A549 (cell line): ENCODE data around the gene CTCFL. TPM values are rescaled to one million over a fixed set of nuclear protein-coding genes. Genes with fewer than 3 reads are reported as not detected.

Experiments
- ATAC-seq, 2 experiments: fragments of 200-7000 bp in 1 of 2; fragments of >200 bp in 1 of 2; cut with Nextera tagmentation in 1 of 2; cut with Tn5 transposase in 1 of 2; 3 replicates each; pipeline versions ENCODE4 v1.8.0 to v1.9.1; 2018 to 2020; ENCODE audit warnings: mild to moderate bottlenecking in 1 of 2, moderate library complexity in 1 of 2
- CTCF ChIA-PET: fragments of 300-600 bp; sonication (Branson Sonifier 250); formaldehyde crosslinking; extraction: SDS; loops from one replicate; lab custom pipeline; 2021; ENCODE audit warnings: antibody characterized with exemption, inconsistent platforms; lab: Yijun Ruan, JAX
- POLR2A ChIA-PET: fragments of 350-600 bp; formaldehyde crosslinking; extraction: SDS; loops from one replicate; lab custom pipeline; 2021; ENCODE audit warnings: antibody characterized with exemption, inconsistent platforms; lab: Yijun Ruan, JAX
- DNase-seq, 2 experiments: peaks; one replicate each; pipeline versions ENCODE4 v3.0.0 to v3.0.0-alpha.2; 2011 to 2016; ENCODE audit warnings: low read depth in 1 of 2, low spot score in 1 of 2
- FAIRE-seq: peaks from 2 replicates; lab custom pipeline; 2011; peaks lifted over from hg19 to GRCh38; lab: Jason Lieb, UNC
- H3K27ac ChIP-seq, 2 experiments: fragments of >200 bp; sonication (Bioruptor Twin); formaldehyde crosslinking; 3 replicates each; pipeline ENCODE4 v1.5.1; 2016 to 2017
- H3K4me1 ChIP-seq: fragments of >200 bp; sonication (Bioruptor Twin); formaldehyde crosslinking; 3 replicates; pipeline ENCODE4 v1.6.1; 2016
- H3K4me2 ChIP-seq: fragments of >200 bp; sonication (Bioruptor Twin); formaldehyde crosslinking; 3 replicates; pipeline ENCODE4 v1.6.1; 2016
- H3K4me3 ChIP-seq: fragments of >200 bp; sonication (Bioruptor Twin); formaldehyde crosslinking; 3 replicates; pipeline ENCODE4 v1.5.1; 2016
- H3K9me3 ChIP-seq: fragments of >200 bp; sonication (Bioruptor Twin); formaldehyde crosslinking; 3 replicates; pipeline ENCODE4 v1.6.1; 2016
- EHF ChIP-seq: fragments of 250-450 bp; sonication (Bioruptor Pico); IDR thresholded peaks from 2 replicates; pipeline ENCODE4 v1.5.0; 2020; ENCODE audit warnings: mild to moderate bottlenecking
- HOXB13 ChIP-seq: fragments of 250-450 bp; sonication (Bioruptor Pico); IDR thresholded peaks from 2 replicates; pipeline ENCODE4 v1.5.0; 2020; ENCODE audit warnings: low read depth, mild to moderate bottlenecking, moderate library complexity
- NPAS2 ChIP-seq: fragments of 250-450 bp; sonication (Bioruptor Pico); IDR thresholded peaks from 2 replicates; pipeline ENCODE4 v1.8.0; 2022; ENCODE audit warnings: mild to moderate bottlenecking, moderate library complexity, borderline replicate concordance
- NR3C1 ChIP-seq: fragments of >200 bp; sonication (Bioruptor Twin); formaldehyde crosslinking; IDR thresholded peaks from 3 replicates; pipeline ENCODE4 v1.6.1; 2017
- PHF8 ChIP-seq: fragments of 200-600 bp; sonication (generic); IDR thresholded peaks from 2 replicates; pipeline ENCODE4 v1.6.1; 2016; ENCODE audit warnings: low read depth, mild to moderate bottlenecking, antibody characterized with exemption, moderate library complexity, borderline replicate concordance
- RAD21 ChIP-seq, 2 experiments: fragments of >200 bp in 1 of 2; sonication (Bioruptor Twin) in 1 of 2; formaldehyde crosslinking in 1 of 2; IDR thresholded peaks in 1 of 2; conservative IDR thresholded peaks in 1 of 2; 2 replicates in 1 of 2; 3 replicates in 1 of 2; pipeline ENCODE4 v1.6.1; 2012 to 2018; ENCODE audit warnings: inconsistent platforms in 1 of 2
- RFX5 ChIP-seq: fragments of 450-650 bp; IDR thresholded peaks from 2 replicates; pipeline ENCODE4 v1.7.1; 2014; ENCODE audit warnings: antibody characterized with exemption, mild to moderate bottlenecking, moderate library complexity
- SMC3 ChIP-seq: fragments of >200 bp; sonication (Bioruptor Twin); formaldehyde crosslinking; IDR thresholded peaks from 3 replicates; pipeline ENCODE4 v1.6.1; 2018; ENCODE audit warnings: inconsistent platforms
- TFCP2L1 ChIP-seq: fragments of 250-450 bp; sonication (Bioruptor Pico); IDR thresholded peaks from 2 replicates; pipeline ENCODE4 v1.5.0; 2021; ENCODE audit warnings: mild to moderate bottlenecking
- ZNF302 ChIP-seq: fragments of 250-450 bp; sonication (Bioruptor Pico); IDR thresholded peaks from 2 replicates; pipeline ENCODE4 v1.9.0; 2021; ENCODE audit warnings: inconsistent platforms, mild to moderate bottlenecking, moderate library complexity
- WGBS: methylation state at CpG from one replicate; pipeline ENCODE4 v1.1.6; 2017; ENCODE audit errors: missing lambda C conversion rate; 5-methylcytosine and 5-hydroxymethylcytosine counted together
- polyA plus RNA-seq, 4 experiments: library from polyadenylated mRNA; depleted of rRNA in 3 of 4; stranded (reverse); fragments of >200 nt; fragmentation: RNase III in 1 of 4; extraction: RNeasy Plus Mini Kit Qiagen cat#74134 plus additional on column Dnase treatment in 1 of 4; gene quantifications; 2 replicates in 3 of 4; 3 replicates in 1 of 4; pipeline ENCODE4 v1.2.3, GENCODE V29; 2011 to 2017
- TF ChIP-seq, protein P1 (sequence below): fragments of 250-450 bp; sonication (Bioruptor Pico); IDR thresholded peaks from 2 replicates; pipeline ENCODE4 v1.5.0; 2020; ENCODE audit warnings: low read depth, mild to moderate bottlenecking, moderate library complexity
- TF ChIP-seq, protein P2 (sequence below): IDR thresholded peaks from 2 replicates; pipeline ENCODE4 v1.6.1; 2012; ENCODE audit warnings: low read depth, borderline replicate concordance
- TF ChIP-seq, protein P3 (sequence below): fragments of >200 bp; sonication (Bioruptor Twin); formaldehyde crosslinking; IDR thresholded peaks from 2 replicates; pipeline ENCODE4 v1.6.1; 2016
- TF ChIP-seq, protein P4 (sequence below): IDR thresholded peaks from 2 replicates; pipeline ENCODE4 v1.6.1; 2012
- TF ChIP-seq, protein P5 (sequence below): fragments of >200 bp; sonication (Bioruptor Twin); formaldehyde crosslinking; IDR thresholded peaks from 3 replicates; pipeline ENCODE4 v1.5.1; 2016
- TF ChIP-seq, protein P6 (sequence below): fragments of 450-650 bp; IDR thresholded peaks from 2 replicates; pipeline ENCODE4 v1.6.1; 2014; ENCODE audit warnings: antibody characterized with exemption

CTCFL gene
- polyA plus RNA-seq, 2 of the 4 experiments (the other 2 are of a cell fraction): 0.03 TPM

DNA sequence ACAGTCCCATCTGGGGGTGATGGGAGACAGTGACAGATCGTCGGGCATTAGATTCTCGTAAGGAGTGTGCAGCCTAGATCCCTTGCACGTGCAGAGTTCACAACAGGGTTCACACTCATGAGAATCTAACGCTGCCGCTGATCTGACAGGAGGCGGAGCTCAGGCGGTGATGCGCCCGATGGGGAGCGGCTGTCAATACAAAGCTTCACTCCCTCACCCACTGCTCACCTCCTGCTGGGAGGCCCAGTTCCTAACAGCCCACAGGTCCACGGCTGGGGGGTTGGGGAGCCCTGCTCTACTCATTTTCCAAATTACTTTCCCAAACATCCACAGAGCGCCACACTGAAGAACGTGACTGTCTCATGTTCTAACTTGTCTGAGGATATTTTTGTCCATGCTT lies 25.3 kb downstream of the CTCFL start:
- 64% methylated on average over 14 of the region's 14 CpGs for WGBS
- Histone ChIP-seq H3K4me3 (no peak overlapping the region), H3K27ac (no peak overlapping the region)
- TF ChIP-seq, protein P1, sequence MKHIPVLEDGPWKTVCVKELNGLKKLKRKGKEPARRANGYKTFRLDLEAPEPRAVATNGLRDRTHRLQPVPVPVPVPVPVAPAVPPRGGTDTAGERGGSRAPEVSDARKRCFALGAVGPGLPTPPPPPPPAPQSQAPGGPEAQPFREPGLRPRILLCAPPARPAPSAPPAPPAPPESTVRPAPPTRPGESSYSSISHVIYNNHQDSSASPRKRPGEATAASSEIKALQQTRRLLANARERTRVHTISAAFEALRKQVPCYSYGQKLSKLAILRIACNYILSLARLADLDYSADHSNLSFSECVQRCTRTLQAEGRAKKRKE: no peak
- TF ChIP-seq, protein P2, sequence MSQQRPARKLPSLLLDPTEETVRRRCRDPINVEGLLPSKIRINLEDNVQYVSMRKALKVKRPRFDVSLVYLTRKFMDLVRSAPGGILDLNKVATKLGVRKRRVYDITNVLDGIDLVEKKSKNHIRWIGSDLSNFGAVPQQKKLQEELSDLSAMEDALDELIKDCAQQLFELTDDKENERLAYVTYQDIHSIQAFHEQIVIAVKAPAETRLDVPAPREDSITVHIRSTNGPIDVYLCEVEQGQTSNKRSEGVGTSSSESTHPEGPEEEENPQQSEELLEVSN: no peak
- no peak for TF ChIP-seq EHF (CRISPR knock-in tag)
- TF ChIP-seq, protein P3, sequence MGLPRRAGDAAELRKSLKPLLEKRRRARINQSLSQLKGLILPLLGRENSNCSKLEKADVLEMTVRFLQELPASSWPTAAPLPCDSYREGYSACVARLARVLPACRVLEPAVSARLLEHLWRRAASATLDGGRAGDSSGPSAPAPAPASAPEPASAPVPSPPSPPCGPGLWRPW: no peak
- TF ChIP-seq, all 56 proteins: peak for 0
- ATAC-seq (no peak), FAIRE-seq (no peak), DNase-seq (no peak)
- ChIA-PET POLR2A (no interaction called here), CTCF (interaction anchor here (0.6 to 3.2 kb wide), 10 partner anchors 8 to 712 kb away, joined by 3 to 24 read pairs (median 6); no protein-coding TSS in a partner anchor)
- Histone ChIP-seq H3K9me3 (no peaks in the 10 kb centered on the region), H3K4me2 (no peak overlapping the region), H3K4me1 (no peaks in the 10 kb centered on the region)

DNA sequence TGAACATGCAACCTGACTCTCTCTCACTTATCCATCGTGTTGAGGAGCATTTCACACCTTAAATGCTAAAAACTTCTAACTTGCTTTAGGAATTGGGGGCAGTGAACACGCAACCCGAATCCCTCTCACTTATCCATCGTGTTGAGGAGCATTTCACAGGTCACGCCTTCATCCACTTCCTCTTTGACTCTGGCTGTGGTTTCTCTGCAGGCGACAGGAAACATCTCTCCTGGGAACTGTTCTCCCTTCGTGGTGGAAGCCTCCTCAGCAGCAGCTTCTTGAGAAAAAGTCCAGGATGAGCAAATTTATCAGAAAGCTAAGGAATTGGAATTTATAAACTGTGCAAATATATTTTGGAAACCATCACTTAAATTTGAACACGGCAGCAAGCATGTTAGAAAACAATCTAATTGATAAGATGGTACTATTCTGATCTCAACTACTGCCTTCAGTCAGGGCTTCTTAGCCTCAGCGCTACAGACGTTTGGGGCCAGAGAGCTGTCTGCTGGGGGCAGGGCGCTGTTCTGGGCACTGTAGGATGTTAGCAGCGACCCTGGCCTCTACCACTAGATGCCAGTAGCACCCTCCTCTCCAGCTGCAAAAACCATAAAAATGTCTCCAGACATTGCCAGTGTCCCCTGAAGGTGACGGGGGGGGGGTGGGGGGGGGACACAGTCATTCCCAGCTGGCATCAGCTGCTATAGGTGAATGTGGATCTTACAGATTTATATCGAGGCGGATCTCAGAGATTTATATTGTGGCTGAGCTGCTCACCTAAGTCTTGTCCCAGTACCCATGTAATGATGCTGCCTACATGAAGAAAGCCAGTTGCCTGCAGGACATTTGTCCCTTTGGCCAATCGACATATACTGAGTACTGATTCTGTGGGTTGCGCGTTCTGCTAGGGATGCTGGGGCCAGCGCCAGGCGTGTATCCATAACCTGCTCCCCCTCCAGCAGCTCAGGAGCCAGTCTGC lies 26.2 kb downstream of the CTCFL start:
- H3K9me3 ChIP-seq: no peaks in the 10 kb centered on the region
- no peak overlapping the region for H3K4me3 ChIP-seq
- no peak overlapping the region for H3K27ac ChIP-seq
- H3K4me1 ChIP-seq: no peaks in the 10 kb centered on the region
- WGBS: 40% methylated on average over 19 of the region's 20 CpGs
- peak; percentile 84 to 89 for ATAC-seq
- CTCF ChIA-PET: interaction anchor here (0.6 to 3.2 kb wide), 24 partner anchors 9 to 713 kb away, joined by 3 to 24 read pairs (median 4); no protein-coding TSS in a partner anchor
- POLR2A ChIA-PET: no interaction called here
- peak in 1 of 2 experiments; percentile 40 for DNase-seq
- TF ChIP-seq PHF8 (no peak), NR3C1 (no peak), NPAS2 (no peak), ZNF302 (CRISPR knock-in tag) (no peak), RAD21 (conservative IDR thresholded peaks at IDR 0.05 in 1 of 2, IDR thresholded peaks at IDR 0.05 in 1 of 2) (peak; percentile 54 to 56), RFX5 (no peak), SMC3 (peak; percentile 18; the same call in 1 of the 3 replicates), TFCP2L1 (no peak), HOXB13 (CRISPR knock-in tag) (no peak)
- TF ChIP-seq, protein P4, sequence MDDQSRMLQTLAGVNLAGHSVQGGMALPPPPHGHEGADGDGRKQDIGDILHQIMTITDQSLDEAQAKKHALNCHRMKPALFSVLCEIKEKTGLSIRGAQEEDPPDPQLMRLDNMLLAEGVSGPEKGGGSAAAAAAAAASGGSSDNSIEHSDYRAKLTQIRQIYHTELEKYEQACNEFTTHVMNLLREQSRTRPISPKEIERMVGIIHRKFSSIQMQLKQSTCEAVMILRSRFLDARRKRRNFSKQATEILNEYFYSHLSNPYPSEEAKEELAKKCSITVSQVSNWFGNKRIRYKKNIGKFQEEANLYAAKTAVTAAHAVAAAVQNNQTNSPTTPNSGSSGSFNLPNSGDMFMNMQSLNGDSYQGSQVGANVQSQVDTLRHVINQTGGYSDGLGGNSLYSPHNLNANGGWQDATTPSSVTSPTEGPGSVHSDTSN: no peak
- TF ChIP-seq, protein P5, sequence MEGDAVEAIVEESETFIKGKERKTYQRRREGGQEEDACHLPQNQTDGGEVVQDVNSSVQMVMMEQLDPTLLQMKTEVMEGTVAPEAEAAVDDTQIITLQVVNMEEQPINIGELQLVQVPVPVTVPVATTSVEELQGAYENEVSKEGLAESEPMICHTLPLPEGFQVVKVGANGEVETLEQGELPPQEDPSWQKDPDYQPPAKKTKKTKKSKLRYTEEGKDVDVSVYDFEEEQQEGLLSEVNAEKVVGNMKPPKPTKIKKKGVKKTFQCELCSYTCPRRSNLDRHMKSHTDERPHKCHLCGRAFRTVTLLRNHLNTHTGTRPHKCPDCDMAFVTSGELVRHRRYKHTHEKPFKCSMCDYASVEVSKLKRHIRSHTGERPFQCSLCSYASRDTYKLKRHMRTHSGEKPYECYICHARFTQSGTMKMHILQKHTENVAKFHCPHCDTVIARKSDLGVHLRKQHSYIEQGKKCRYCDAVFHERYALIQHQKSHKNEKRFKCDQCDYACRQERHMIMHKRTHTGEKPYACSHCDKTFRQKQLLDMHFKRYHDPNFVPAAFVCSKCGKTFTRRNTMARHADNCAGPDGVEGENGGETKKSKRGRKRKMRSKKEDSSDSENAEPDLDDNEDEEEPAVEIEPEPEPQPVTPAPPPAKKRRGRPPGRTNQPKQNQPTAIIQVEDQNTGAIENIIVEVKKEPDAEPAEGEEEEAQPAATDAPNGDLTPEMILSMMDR: peak; percentile 45
- TF ChIP-seq, protein P6, sequence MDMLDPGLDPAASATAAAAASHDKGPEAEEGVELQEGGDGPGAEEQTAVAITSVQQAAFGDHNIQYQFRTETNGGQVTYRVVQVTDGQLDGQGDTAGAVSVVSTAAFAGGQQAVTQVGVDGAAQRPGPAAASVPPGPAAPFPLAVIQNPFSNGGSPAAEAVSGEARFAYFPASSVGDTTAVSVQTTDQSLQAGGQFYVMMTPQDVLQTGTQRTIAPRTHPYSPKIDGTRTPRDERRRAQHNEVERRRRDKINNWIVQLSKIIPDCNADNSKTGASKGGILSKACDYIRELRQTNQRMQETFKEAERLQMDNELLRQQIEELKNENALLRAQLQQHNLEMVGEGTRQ: no peak
- no peak for FAIRE-seq
- H3K4me2 ChIP-seq: no peak overlapping the region
